ENCODE results near the gene FOXD1.

GRCh38 chr5:73415171-73415570 is 33.4 kb downstream of the FOXD1 start:
- no peak for TF ChIP-seq CTCF (IDR thresholded peaks at IDR 0.05)
- TF ChIP-seq ZFX (IDR thresholded peaks at IDR 0.05; ENCODE audit: borderline replicate concordance) = no peak
